ENCODE measurements around the gene CDHR4. TPM values are rescaled to one million over a fixed set of nuclear protein-coding genes. Genes with fewer than 3 reads are reported as not detected.
"Not testable (repeated sequence)": the region's sequence is repeated elsewhere in the genome, so short reads cannot be mapped to it uniquely, and the experiment has no call there.

CDHR4 gene
- total RNA-seq, 1 experiment from 2014 or later, result not detected

DNA sequence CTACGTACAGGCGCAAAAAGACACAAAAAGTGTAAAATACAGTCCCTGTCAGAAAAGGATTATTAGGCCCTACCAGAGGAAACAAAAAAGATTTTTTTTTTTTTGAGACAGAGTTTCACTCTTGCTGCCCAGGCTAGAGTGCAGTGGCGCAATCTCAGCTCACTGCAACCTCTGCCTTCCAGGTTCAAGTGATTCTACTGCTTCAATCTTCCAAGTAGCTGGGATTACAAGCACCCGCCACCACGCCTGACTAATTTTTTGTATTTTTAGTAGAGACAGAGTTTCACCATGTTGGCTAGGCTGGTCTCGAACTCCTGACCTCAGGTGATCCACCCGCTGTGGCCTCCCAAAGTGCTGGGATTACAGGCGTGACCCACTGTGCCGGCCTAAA is 18.7 kb downstream of the CDHR4 start:
- DNase-seq (ENCODE audit: low read depth), result not testable (repeated sequence)

DNA sequence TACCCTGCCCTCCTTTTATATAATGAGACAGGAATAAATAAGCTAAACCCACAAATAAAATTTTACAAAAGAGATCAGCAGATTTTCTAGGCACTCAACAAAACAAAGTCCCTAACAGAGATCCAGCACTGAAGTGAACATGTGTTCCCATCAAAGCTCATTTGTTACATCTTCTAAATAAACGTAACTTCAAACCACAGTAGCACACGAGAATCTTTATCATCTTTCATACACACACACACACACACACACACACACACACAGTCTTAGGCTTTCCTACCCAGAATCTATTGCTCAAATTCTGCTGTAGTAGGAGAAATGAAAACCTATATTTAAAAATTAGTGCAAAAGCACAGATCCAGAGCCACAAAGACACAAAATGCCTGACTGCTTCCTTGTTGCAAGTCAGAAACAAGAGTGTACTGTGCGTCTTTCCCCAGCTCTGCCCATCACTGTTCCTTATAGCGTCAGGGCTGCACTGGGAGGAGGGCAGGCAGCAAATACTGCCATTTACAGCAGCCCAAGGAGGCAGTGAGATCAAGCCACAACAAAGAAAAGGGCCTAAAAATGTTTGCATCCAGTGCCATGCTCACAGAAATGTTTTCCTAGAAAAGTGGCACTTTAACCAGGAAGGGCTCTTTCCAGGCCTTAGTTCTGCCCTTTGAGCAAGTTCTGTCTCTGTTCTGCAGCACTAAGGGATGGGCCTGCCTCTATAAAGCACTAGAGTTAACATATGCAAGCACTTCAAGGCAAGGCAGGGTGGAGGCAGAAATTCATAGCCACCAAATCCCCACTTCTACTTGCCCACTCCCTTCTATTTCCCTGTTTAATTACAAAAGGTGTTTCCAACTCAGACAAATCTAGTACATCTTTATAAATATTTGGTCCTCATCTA is 19.3 kb downstream of the CDHR4 start:
- no peak for DNase-seq (ENCODE audit: low read depth)

DNA sequence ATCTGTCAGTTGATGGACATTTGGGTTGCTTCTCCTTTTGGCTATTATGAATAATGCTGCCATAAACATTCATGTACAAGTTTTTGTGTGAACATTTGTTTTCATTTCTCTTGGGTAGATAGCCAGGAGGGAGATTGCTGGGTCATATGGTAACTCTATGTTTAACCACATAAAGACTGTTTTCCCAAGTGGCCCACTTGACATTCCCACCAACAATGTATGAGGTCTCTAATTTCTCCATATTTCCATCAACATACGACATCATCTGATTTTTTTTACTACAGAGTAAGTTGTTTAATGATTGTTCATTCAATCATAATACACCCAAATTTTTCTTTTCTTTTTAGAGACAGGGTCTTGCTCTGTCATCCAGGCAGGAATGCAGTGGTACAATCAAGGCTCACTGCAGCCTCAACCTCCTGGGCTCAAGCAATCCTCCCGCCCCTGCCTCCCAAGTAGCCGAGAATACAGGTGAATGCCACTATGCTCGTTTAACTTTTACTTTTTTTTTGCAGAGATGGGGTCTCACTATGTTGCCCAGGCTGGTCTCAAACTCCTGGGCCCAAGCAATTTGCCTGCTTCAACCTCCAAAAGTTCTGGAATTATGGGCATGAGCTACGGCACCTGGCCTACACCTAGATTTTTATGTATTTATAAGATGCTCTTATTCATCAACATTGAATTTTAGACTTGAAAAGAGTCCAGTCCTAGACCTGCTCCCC is 20.2 kb downstream of the CDHR4 start:
- no peak for DNase-seq (ENCODE audit: low read depth)

DNA sequence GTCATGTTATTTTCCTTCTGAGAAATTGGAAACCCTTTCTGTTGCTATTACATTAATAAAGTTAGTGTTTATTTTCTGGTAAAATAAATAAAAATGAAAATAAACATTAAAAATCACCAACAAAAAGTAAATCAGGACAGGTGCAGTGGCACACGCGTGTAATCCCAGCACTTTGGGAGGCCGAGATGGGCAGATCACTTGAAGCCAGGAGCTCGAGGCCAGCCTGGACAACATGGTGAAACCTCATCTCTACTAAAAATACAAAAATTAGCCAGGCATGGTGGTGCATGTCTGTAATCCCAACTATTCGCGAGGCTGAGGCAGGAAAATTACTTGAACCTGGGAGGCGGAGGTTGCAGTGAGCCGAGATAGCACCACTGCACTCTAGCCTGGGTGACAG is 23.6 kb downstream of the CDHR4 start:
- not testable (repeated sequence) for DNase-seq (ENCODE audit: low read depth)

DNA sequence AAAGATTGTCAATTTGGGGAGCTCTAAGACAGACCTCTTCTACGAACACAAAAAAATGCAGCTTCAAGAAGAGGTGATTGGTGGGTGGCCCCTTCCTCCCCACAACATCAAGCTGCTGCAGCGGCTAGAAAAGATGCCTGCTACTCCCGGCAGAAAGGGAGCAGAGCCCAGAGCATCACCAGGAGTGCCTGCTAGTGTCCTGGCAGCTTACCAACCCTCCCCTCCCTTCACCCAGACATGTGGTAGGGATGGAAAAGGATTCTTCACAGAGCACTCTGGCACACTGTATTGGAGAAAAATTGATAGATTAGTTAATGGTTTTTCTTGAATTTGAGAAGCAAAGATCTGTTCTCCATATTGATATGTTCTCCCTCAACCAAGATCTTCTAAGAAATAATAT is 24.1 kb downstream of the CDHR4 start:
- DNase-seq (ENCODE audit: low read depth), result no peak

DNA sequence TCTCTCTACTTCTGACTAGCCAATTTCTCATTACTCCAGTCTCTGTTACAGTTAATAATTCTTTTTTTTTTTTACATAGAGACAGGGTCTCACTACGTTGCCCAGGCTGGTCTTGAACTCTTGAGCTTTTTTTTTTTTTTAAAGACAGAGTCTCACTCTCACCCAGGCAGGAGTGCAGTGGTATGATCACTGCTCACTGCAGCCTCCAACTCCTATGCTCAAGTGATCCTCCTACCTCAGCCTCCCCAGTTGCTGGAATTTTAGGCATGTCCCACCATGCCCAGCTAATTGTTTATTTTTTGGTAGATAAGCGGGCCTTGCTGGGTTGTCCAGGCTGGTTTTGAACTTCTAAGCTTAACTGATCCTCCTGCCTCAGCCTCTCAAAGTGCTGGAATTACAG is 27.0 kb downstream of the CDHR4 start:
- no peak for DNase-seq (ENCODE audit: low read depth)

DNA sequence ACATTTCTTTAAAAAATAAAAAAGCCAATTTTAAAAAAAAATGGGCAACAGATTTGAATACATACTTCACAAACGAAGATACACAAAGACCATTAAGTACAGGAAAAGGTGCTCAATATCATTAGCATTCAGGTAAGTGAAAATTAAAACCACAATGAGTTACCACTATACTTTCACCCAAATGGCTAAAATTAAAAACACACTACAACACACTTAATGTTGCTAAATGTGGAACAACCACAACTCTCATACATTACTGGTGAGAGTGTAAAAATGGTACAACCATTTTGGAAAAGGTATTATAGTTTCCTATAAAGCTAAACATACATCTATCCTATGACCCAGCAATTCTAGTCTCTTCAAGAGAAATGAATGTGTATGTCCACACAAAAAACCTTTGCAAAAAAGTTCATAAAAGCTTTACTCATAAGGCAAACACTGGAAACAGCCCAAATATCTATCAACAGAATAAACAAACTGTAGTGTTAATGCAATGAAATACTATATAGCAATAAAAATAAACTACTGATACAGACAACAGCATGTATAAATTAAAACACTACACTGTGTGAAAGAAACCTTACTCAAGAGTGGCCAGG is 28.2 kb downstream of the CDHR4 start:
- DNase-seq (ENCODE audit: low read depth), result no peak

DNA sequence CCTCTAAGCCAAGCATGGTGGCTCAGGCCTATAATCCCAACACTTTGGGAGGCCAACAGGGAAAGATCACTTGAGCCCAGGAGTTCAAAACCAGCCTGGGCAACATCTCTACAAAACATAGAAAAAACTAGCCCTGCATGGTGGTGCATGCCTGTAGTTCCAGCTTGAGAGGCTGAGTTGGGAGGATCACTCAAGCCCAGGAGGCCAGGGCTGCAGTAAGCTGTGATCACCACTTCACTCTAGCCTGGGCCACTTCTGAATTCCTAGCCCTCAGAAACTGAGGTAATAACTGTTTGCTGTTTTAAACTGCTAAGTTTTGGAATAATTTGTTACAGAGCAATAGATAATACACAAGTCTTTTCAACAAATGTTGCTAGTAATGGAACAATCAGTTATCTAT is 29.7 kb downstream of the CDHR4 start:
- no peak for DNase-seq (ENCODE audit: low read depth)

DNA sequence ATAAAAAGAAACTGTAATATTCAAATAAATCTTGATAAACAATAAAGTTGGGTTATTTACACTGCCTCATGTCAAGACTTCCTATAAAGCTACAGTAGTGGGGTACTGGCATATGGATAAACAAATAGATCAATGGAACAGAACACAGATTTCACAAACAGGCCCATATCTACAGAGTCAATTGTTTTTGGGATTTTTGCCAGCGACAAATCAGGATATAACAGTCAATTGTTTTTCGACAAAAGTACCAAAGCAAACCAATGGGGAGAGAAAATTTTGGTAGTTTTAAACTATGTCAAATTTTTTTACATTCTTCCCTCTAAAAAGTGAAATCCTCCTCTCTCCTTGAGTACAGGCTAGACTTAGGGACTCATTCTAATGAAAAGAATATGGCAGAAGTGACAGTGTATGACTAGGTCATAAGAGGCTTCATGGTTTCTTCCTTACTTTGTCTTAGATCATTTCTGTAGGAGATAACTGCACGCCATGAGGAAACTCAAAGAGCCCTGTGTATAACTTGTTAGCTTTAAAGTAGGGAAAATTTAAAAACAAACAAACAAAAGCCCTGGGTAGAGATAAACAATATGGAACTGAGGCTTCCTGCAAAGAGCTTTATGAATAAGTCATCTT is 30.3 kb downstream of the CDHR4 start:
- no peak for DNase-seq (ENCODE audit: low read depth)

DNA sequence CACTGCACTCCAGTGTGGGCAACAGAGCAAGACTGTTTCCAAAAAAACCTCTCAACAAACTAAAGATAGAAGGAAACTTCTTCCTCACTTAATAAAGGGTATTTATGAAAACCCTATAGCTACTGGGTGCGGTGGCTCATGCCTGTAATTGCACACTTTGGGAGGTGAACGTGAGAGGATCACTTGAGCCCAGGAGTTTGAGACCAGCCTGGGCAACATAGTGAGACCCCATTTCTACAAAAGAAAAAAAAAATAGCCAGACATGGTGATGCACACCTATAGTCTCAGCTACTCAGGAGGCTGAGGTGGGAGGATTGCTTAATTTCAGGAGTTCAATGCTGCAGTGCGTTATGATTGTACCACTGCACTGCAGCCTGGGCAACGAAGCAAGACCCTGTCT is 35.7 kb downstream of the CDHR4 start:
- DNase-seq (ENCODE audit: low read depth), result no peak

DNA sequence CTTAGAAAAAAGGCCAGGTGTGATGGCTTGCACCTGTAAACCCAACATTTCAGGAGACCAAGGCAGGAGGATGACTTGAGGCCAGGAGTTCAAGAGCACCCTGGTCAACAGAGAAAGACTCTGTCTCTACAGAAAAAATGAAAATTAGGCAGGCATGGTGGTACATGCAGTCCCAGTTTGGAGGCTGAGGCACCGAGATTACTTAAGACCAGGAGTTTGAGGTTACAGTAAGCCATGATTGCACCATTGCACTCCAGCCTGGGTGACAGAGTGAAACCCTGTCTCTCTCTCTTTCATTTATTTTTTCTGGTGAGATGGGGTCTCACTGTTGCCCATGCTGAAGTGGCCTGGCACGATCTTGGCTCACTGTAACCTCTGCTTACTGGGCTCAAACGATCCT is 38.0 kb downstream of the CDHR4 start:
- no peak for DNase-seq (ENCODE audit: low read depth)

DNA sequence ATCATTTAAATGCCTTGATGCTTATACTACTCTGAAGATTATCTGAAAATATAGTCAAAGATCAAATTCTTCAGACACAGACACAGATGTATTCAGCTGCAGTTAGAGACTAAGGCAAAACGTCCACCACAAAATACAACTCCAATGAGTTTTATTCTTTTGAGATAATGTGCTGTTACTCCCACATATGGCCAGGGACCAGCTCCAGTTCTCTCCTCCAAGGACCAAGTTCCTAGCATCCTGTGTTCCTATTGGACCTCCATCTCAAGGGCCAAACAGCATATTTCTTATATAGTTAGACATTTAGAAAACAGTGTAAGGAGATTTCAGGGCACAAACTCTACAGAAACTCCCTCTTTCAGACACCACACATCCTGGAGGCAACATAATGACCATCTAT is 40.4 kb downstream of the CDHR4 start:
- DNase-seq (ENCODE audit: low read depth), result no peak

DNA sequence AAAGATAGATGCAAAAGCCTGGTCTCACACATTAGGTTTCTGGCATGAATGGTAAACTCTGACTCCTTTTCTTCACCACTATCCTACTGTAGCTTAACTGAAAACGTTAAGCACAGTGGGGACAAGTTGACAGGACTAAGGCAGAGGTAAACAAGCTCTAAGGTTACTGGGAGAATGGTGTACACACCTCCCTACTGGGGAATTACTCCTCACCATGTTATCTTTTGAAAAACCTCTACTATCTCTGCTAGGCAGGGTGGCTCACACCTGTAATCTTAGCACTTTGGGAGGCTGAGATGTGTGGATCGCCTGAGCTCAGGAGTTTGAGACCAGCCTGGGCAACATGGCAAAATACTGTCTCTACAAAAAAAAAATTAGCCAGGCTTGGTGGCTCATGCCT is 42.5 kb downstream of the CDHR4 start:
- DNase-seq (ENCODE audit: low read depth), result no peak

DNA sequence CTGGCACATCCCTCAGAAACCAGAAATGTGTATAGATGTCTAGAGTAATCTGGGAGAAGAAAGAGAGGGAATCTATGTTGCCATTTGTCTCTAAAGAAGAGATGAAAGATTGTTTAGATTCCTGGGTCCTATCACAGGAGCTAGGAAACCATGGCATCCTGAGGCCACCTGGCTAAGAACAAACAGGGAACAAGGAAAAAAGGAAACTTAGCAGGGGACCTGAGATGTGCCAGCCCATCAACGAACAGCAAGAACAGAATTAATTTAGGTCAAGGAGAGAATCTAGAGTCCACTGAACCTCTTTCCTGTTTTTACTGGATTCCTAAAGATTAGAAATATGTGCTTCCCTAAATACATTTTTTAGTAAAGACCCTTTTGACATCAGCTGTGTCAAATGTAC is 43.6 kb downstream of the CDHR4 start:
- no peak for DNase-seq (ENCODE audit: low read depth)

DNA sequence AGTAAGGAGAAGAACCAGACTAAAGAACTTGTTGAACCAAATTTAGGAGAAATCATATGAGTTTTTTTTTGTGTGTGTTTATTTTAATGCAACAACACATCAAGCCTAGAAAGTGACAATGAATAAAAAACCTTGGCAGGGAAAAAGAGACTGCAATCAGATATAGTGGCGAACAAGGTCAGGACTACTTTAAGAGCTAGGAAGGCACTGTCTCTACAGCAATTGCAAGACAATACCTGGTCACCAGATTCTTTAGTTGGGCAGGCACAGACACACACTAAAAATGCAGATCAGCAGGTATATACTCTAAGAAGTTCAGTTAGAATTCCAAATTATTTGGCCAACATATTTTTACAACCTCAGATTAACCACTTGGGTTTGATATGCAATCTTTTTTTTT is 45.1 kb downstream of the CDHR4 start:
- DNase-seq (ENCODE audit: low read depth), result no peak

DNA sequence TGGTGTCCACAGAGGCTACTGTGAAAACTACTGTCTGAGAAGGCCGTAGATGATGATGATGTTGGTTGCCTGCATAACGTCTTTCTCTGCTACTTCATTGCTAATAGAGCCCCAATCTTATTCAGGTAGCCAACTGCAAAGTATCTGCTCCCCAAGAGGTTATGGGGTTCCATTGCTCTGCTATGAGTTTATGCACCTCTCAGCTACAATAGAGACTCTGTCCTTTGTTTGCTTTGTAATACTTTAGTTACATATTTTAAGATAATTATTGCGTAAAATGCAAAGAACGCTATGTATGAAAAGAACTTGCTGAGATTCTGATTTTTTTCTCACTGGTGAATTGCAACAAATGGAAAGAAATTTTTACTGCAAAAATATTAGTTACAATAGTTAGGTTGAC is 48.2 kb downstream of the CDHR4 start:
- no peak for DNase-seq (ENCODE audit: low read depth)

DNA sequence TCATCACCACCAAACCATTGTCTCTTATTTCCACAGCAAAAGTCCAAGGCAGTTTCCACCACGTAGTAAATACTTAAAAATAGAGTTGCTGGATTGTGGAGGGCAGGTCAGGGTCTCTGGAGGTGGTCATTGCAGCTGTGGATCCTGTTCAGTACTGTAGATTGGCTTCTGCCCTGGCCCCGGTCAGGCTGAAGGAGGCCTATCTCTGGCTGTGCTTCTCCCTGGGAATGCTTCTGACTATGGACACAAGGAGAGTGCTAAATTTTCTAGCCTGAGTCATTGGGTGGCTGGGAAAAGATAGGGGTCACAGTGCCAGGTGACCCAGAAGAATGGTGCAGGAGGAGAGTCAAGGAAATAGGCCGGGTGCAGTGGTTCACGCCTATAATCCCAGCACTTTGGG is 49.6 kb downstream of the CDHR4 start:
- no peak for DNase-seq (ENCODE audit: low read depth)

DNA sequence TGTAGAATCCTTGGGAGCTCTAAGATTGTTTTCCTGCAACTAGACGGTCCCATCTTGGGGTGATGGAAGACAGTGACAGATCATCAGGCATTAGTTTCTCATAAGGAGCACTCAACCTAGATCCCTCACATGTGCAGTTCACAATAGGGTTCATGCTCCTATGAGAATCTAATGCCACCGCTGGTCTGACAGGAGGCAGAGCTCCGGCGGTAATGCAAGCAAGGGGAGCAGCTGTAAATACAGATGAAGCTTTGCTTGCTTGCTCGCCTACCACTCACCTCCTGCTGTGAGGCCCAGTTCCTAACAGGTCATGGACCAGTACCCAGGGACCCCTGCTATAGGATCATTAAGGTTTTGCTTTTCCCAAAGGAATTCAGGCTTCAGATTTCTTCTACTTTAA is 50.8 kb downstream of the CDHR4 start:
- DNase-seq (ENCODE audit: low read depth), result not testable (repeated sequence)

DNA sequence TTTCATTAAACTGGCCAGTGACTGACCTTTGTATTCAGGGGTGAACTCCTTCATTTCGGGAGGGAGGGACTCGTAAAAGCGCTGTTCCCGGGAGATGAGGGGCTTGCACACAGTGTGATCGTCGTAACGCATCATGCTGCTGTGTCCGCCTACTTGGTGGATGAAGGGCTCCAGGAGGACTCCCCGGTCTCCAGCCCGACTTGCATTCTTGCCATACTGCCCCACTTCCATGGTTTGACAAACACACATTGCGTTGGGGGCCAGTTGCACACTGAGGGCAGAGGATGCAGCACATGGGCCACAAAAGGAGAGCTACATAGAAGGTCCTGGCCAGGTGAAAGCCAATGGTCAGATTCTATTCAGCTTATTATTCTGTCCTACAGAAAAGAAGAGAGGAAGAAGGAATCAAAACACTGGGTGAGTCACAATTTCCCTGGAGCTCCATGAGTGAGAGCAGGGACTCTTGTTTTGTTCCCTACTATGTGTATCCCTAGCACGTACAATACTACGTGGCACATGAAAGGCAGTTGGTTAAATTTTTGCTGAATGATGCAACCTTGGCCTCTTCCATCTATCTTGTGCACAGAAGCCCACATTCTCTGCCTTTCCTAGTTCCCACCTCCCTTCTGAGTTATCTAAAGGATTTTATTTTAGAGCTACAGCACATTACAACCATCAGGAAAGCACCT is 51.7 kb downstream of the CDHR4 start:
- DNase-seq (ENCODE audit: low read depth), result peak; percentile 69

DNA sequence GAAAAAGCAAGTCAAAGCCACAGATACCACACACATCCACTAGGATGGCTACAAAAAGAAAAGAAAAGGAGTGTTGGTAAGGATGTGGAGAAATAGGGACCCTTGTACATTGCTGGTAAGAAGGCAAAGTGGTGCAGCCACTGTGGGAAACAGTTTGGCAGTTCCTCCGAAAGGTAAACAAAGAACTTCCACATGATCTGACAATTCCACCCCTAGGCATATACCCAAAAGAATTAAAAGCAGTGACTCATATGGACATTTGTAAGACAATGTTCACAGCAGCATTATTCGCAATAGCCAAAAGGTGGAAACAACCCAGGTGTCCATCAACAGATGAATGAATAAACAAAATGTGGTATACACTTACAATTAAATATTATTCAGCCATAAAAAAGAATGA is 53.7 kb downstream of the CDHR4 start:
- peak; percentile 18 for DNase-seq (ENCODE audit: low read depth)
